Measurements from ENCODE around the gene DNAL1.

DNA sequence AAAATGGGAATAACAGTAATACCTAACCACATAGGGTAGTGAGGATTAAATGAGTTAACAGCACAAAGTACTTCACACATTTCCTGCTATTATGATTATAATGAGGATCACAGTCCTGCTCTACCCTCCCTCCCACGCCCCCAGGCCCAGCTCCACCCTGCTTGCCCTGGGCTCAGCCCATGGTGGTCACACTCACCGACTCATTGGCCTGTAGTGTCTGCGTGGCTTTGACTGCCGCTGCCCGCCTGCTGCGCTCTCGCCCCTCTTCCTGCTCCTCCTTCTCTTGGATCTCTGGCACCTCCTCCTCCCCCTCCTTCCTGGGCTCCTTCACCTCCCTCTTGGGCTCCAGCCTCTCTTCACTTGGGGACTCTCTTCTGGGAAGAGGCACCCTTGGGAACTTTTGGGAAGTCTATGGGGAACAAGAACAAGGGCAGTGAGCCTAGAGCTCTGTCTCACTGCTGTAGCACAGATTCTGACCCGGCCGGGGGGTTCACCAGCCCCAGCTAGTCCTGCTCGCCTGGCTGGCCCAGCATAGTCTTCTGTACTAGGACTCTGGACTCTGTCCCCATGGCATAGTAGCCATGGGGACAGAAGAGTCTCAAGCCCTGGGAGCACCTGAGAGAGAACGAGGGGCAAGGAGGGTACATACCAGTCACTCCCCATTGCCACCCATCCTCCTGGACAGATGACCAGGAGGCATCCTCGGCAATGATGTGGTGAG, 76.5 kb downstream of the DNAL1 start:
- TF ChIP-seq EGR1 (conservative IDR thresholded peaks at IDR 0.05) (no peak), EZH2 (IDR thresholded peaks at IDR 0.05; ENCODE audit: borderline replicate concordance, low read depth, low read length) (no peak)

Data from K562 (cell line).